ENCODE measurements around the gene POLD3.

The POLD3 gene

DNA sequence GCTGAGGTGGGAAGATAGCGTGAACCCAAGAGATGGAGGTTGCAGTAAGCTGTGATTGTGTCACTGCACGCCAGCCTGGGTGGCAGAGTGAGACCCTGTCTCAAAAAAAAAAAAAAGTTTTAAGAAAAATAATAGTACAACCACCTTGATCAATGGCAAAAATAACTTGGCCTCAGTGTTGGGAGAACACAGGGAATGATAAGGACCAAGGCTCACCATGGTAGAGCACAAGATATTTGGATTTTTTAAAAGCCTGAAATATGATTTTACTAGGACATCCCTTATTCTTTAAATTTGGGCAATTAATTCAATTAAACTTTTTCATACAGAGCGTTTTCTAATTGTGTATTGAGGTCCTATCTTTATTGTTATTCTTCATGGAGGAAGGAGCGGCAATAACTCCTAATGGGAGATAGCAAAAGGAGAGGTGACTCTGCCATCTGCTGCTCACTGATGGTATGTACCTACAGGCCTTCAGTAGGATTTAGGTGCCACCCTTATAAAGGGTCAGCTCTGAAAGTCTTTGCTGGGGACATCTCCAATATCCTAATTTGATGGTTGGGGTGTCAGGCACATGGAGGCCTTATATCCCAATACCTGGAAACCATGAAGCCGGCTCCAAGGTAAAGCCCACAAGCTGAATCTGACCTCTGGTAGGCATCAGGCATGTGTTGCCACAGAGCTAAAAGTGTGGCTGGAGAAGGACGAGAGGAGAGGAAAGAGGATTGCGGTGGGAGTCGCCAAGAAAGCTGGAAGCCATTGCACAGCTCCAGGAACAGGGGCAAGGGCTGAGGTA is 21.9 kb upstream of the POLD3 start:
- ChIA-PET POLR2A (interaction anchor here (0.6 kb wide), 1 partner anchor 788 kb away, joined by 11 read pairs; no protein-coding TSS in a partner anchor), CTCF (interaction anchor here (0.7 to 11.0 kb wide), 23 partner anchors 10 to 315 kb away, joined by 3 to 192 read pairs (median 3); partner anchors contain the start of genes LIPT2 and POLD3)
- TF ChIP-seq, protein P1, sequence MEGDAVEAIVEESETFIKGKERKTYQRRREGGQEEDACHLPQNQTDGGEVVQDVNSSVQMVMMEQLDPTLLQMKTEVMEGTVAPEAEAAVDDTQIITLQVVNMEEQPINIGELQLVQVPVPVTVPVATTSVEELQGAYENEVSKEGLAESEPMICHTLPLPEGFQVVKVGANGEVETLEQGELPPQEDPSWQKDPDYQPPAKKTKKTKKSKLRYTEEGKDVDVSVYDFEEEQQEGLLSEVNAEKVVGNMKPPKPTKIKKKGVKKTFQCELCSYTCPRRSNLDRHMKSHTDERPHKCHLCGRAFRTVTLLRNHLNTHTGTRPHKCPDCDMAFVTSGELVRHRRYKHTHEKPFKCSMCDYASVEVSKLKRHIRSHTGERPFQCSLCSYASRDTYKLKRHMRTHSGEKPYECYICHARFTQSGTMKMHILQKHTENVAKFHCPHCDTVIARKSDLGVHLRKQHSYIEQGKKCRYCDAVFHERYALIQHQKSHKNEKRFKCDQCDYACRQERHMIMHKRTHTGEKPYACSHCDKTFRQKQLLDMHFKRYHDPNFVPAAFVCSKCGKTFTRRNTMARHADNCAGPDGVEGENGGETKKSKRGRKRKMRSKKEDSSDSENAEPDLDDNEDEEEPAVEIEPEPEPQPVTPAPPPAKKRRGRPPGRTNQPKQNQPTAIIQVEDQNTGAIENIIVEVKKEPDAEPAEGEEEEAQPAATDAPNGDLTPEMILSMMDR (IDR thresholded peaks at IDR 0.05; ENCODE audit: control extremely low read depth, extremely low read depth, low read depth, missing control alignments), result peak; percentile 67
- DNase-seq (ENCODE audit: extremely low spot score), result peak; percentile 57

DNA sequence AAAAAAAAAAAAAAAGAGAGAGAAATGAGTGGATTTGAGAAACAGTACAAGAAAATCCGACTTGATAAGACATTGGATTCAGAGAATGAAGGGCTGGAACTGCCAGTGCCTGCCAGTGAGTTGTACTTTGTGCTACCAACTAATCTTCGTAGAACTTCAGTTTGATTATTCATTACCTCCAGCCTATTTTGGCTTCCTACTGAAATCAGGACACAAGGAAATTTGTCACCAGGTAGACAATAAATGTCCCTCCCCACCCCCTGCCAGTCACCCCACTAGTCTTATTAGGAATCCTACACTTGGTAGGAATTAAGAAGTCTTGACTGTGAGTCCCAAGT is 21.4 kb upstream of the POLD3 start:
- ChIA-PET POLR2A (interaction anchor here (0.6 kb wide), 1 partner anchor 787 kb away, joined by 11 read pairs; no protein-coding TSS in a partner anchor), CTCF (interaction anchor here (0.7 to 11.0 kb wide), 24 partner anchors 10 to 678 kb away, joined by 3 to 192 read pairs (median 3); partner anchors contain the start of genes LIPT2 and POLD3)
- no peak for DNase-seq (ENCODE audit: extremely low spot score)

GRCh38 chr11:74572349-74572748 is 20.0 kb upstream of the POLD3 start:
- ChIA-PET POLR2A (no interaction called here), CTCF (interaction anchor here (1.2 to 11.0 kb wide), 8 partner anchors 9 to 676 kb away, joined by 3 to 192 read pairs (median 8); partner anchors contain the start of gene POLD3)
- TF ChIP-seq, protein P1 (IDR thresholded peaks at IDR 0.05; ENCODE audit: control extremely low read depth, extremely low read depth, low read depth, missing control alignments), result no peak
- DNase-seq (ENCODE audit: extremely low spot score), result no peak

More for the DNA sequence above, 21.4 kb upstream of the POLD3 start:
- TF ChIP-seq, protein P1 (IDR thresholded peaks at IDR 0.05; ENCODE audit: control extremely low read depth, extremely low read depth, low read depth, missing control alignments), result no peak

DNA sequence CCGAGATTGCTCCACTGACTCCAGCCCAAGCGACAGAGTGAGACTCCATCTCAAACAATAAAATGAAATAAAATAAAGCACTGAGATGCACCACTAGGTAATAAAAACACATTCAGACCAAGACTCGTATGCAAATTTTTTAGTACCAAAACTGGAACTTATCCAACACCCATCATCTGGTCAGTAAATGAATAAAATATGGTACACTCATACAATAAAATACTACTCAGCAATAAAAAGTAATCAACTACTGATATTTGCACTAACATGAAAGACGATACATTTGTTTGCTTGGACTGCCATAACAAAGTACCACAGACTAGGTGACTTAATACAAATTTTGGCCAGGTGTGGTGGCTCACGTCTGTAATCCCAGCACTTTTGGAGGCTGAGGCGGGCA is 17.8 kb upstream of the POLD3 start:
- TF ChIP-seq, protein P1 (IDR thresholded peaks at IDR 0.05; ENCODE audit: control extremely low read depth, extremely low read depth, low read depth, missing control alignments), result no peak
- POLR2A ChIA-PET, result no interaction called here
- no peak for DNase-seq (ENCODE audit: extremely low spot score)
- CTCF ChIA-PET, result interaction anchor here (1.1 to 11.0 kb wide), 2 partner anchors 11 to 122 kb away, joined by 3 to 192 read pairs; no protein-coding TSS in a partner anchor

GRCh38 chr11:74575999-74576398 is 16.4 kb upstream of the POLD3 start:
- POLR2A ChIA-PET, result no interaction called here
- CTCF ChIA-PET, result interaction anchor here (0.8 to 1.3 kb wide), 2 partner anchors 123 to 255 kb away, joined by 3 read pairs; no protein-coding TSS in a partner anchor
- TF ChIP-seq, protein P1 (IDR thresholded peaks at IDR 0.05; ENCODE audit: control extremely low read depth, extremely low read depth, low read depth, missing control alignments), result no peak
- DNase-seq (ENCODE audit: extremely low spot score), result no peak

DNA sequence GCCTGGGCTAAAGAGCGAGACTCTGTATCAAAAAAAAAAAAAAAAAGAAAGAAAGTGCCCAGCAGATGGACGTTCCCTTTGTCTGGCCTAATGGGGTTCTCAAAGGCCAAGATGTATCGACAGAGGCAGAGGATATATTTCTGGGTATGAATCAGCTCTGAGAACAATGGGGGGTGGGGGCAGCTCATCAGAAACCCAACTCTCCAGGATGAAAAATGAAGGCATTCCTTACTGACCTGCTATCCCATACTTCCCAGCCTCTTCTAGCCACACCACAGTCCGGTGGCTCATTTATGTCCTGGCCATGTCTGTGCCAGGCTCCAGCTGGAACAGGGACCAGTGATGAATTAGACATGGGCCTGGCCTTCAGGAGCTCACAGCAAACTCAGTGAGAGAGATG is 15.2 kb upstream of the POLD3 start:
- CTCF ChIA-PET, result interaction anchor here (1.3 kb wide), 1 partner anchor 256 kb away, joined by 3 read pairs; no protein-coding TSS in a partner anchor
- DNase-seq (ENCODE audit: extremely low spot score), result no peak
- TF ChIP-seq, protein P1 (IDR thresholded peaks at IDR 0.05; ENCODE audit: control extremely low read depth, extremely low read depth, low read depth, missing control alignments), result no peak
- POLR2A ChIA-PET, result no interaction called here
